Measurements from ENCODE around the gene PDF.
A peak's percentile ranks its signal among the peaks of the same experiment; 100 is the strongest.

The PDF gene

GRCh38 chr16:69339289-69340094 lies 9.1 kb upstream of the PDF start, which contains the start of the genes COG8 and NIP7:
Gene COG8, minus strand, starts transcription at chr16:69339564. Its CDS starts 12 bp downstream, at chr16:69339552.
Gene NIP7, plus strand, starts transcription at chr16:69339772. Its CDS starts 58 bp downstream, at chr16:69339830.
- DNase-seq, result peak; percentile 99

GRCh38 chr16:69338557-69339288 lies 8.3 kb upstream of the PDF start:
- no peak for DNase-seq

GRCh38 chr16:69334696-69335095 lies 4.3 kb upstream of the PDF start:
- no peak for DNase-seq

GRCh38 chr16:69329369-69330285 lies 761 bp downstream of the PDF start:
- DNase-seq, result peak; percentile 48

- DNase-seq, result peak; percentile 9
These were observed 1.5 kb downstream of the PDF start for GRCh38 chr16:69328854-69329316.

GRCh38 chr16:69327585-69328310 lies 2.6 kb downstream of the PDF start:
- DNase-seq, result no peak

GRCh38 chr16:69326172-69326873 lies 4.1 kb downstream of the PDF start:
- no peak for DNase-seq

GRCh38 chr16:69325784-69326171 lies 4.6 kb downstream of the PDF start:
- DNase-seq, result no peak

GRCh38 chr16:69324585-69325253 lies 5.7 kb downstream of the PDF start:
- DNase-seq, result no peak

GRCh38 chr16:69324013-69324531 lies 6.3 kb downstream of the PDF start:
- DNase-seq, result no peak

GRCh38 chr16:69323415-69323814 lies 7.0 kb downstream of the PDF start:
- no peak for DNase-seq

GRCh38 chr16:69322343-69322742 lies 8.0 kb downstream of the PDF start:
- no peak for DNase-seq

GRCh38 chr16:69321080-69321479 lies 9.3 kb downstream of the PDF start:
- no peak for DNase-seq

- DNase-seq, result no peak
These were observed 9.7 kb downstream of the PDF start for GRCh38 chr16:69320740-69321073.

GRCh38 chr16:69319826-69320739 lies 10.3 kb downstream of the PDF start:
- DNase-seq, result no peak

- DNase-seq, result no peak
These were observed 11.0 kb downstream of the PDF start for GRCh38 chr16:69319381-69319780.

GRCh38 chr16:69318911-69319289 lies 11.5 kb downstream of the PDF start:
- DNase-seq, result no peak

- DNase-seq, result no peak
These were observed 12.0 kb downstream of the PDF start for GRCh38 chr16:69318177-69318910.

- DNase-seq, result no peak
These were observed 13.8 kb downstream of the PDF start for GRCh38 chr16:69316595-69317034.
